HepG2 (cell line): Measurements from ENCODE around the gene TMEM258. TPM values are rescaled to one million over a fixed set of nuclear protein-coding genes. Genes with fewer than 3 reads are reported as not detected.
A peak's percentile ranks its signal among the peaks of the same experiment; 100 is the strongest.

Experiments
- CHD2 ChIP-seq: IDR thresholded peaks from 2 replicates; pipeline ENCODE4 v1.6.1; 2011; ENCODE audit warnings: low read depth, low read length, improper control_type of control experiment
- EED ChIP-seq: sonication (generic); formaldehyde crosslinking; IDR thresholded peaks from 2 replicates; pipeline ENCODE4 v1.5.0; 2020; ENCODE audit warnings: mild to moderate bottlenecking, missing genetic modification reagents
- ESRRA ChIP-seq: sonication (generic); formaldehyde crosslinking; IDR thresholded peaks from 2 replicates; pipeline ENCODE4 v1.5.1; 2020; ENCODE audit warnings: mild to moderate bottlenecking, low read depth, missing genetic modification reagents
- KDM3A ChIP-seq: IDR thresholded peaks from 2 replicates; pipeline ENCODE4 v1.6.1; 2018; ENCODE audit warnings: low read depth, missing compliant biosample characterization
- NFKB2 ChIP-seq: sonication (generic); formaldehyde crosslinking; IDR thresholded peaks from 2 replicates; pipeline ENCODE4 v1.4.0; 2020; ENCODE audit warnings: missing genetic modification reagents, borderline replicate concordance
- NR2F1 ChIP-seq, 2 experiments: fragments of 450-650 bp in 1 of 2; formaldehyde crosslinking in 1 of 2; IDR thresholded peaks; 2 replicates each; pipeline versions ENCODE4 v1.5.0 to v1.6.1; 2016 to 2020; ENCODE audit warnings: mild to moderate bottlenecking in 1 of 2, missing compliant biosample characterization in 1 of 2, missing genetic modification reagents in 1 of 2, moderate library complexity in 1 of 2
- SIN3B ChIP-seq: fragments of 150-350 bp; IDR thresholded peaks from 2 replicates; pipeline ENCODE4 v1.6.1; 2014; ENCODE audit warnings: low read length
- STAT5B ChIP-seq: sonication (generic); formaldehyde crosslinking; IDR thresholded peaks from 2 replicates; pipeline ENCODE4 v1.4.0; 2020; ENCODE audit warnings: missing genetic modification reagents
- TBX2 ChIP-seq: sonication (generic); formaldehyde crosslinking; IDR thresholded peaks from 2 replicates; pipeline ENCODE4 v1.5.0; 2020; ENCODE audit warnings: missing genetic modification reagents, mild to moderate bottlenecking, borderline replicate concordance
- ZNF205 ChIP-seq: IDR thresholded peaks from 2 replicates; pipeline ENCODE4 v1.6.1; 2018; ENCODE audit warnings: missing biosample characterization, missing genetic modification reagents
- ZNF260 ChIP-seq: sonication (generic); formaldehyde crosslinking; IDR thresholded peaks from 2 replicates; pipeline ENCODE4 v1.4.0; 2020; ENCODE audit warnings: missing genetic modification reagents, low read depth, mild to moderate bottlenecking, borderline replicate concordance
- ZNF788 ChIP-seq: sonication (generic); formaldehyde crosslinking; IDR thresholded peaks from 2 replicates; pipeline ENCODE4 v1.5.0; 2020; ENCODE audit warnings: mild to moderate bottlenecking, missing genetic modification reagents, borderline replicate concordance
- polyA plus RNA-seq, 8 experiments: library from polyadenylated mRNA; depleted of rRNA in 3 of 8; stranded (reverse) in 7 of 8; unstranded in 1 of 8; fragments of >200 nt; fragmentation: Illumina TruSeq in 4 of 8; extraction: Trizol in 4 of 8; gene quantifications; 2 replicates each; pipeline versions ENCODE4 v1.2.1 to v1.2.3, GENCODE V29; 2011 to 2016; ENCODE audit warnings: low read depth in 4 of 8, missing spikeins in 1 of 8, mixed read lengths in 1 of 8; ENCODE audit not compliant: insufficient read depth in 1 of 8
- total RNA-seq, 5 experiments: library from RNA; depleted of rRNA; stranded (reverse); fragments of >200 nt; fragmentation: Illumina TruSeq; extraction: Trizol; gene quantifications; 2 replicates each; pipeline ENCODE4 v1.2.3, GENCODE V29; 2016; ENCODE audit warnings: low read depth in 1 of 5
- TF ChIP-seq, protein P1 (sequence below): sonication (generic); formaldehyde crosslinking; IDR thresholded peaks from 2 replicates; pipeline ENCODE4 v1.4.0; 2020; ENCODE audit warnings: mild to moderate bottlenecking, low read depth, missing genetic modification reagents
- TF ChIP-seq, protein P2 (sequence below): sonication (generic); formaldehyde crosslinking; IDR thresholded peaks from 2 replicates; pipeline ENCODE4 v1.8.0; 2022; ENCODE audit warnings: missing genetic modification reagents, mild to moderate bottlenecking, moderate library complexity, borderline replicate concordance
- TF ChIP-seq, protein P3 (sequence below): sonication (generic); formaldehyde crosslinking; conservative IDR thresholded peaks from 2 replicates; pipeline ENCODE4 v1.4.0; 2020; ENCODE audit warnings: missing genetic modification reagents
- TF ChIP-seq, protein P4 (sequence below): sonication (generic); formaldehyde crosslinking; IDR thresholded peaks from 2 replicates; pipeline ENCODE4 v1.9.0; 2021; ENCODE audit warnings: missing genetic modification reagents, borderline replicate concordance
- TF ChIP-seq, protein P5 (sequence below): sonication (generic); formaldehyde crosslinking; IDR thresholded peaks from 2 replicates; pipeline ENCODE4 v1.5.0; 2020; ENCODE audit warnings: missing genetic modification reagents

The TMEM258 gene
- total and polyA plus RNA-seq, 2 of the 13 experiments (the other 11 are each of a cell fraction or from before 2014, with no cell fraction given): 175 to 424 TPM

DNA sequence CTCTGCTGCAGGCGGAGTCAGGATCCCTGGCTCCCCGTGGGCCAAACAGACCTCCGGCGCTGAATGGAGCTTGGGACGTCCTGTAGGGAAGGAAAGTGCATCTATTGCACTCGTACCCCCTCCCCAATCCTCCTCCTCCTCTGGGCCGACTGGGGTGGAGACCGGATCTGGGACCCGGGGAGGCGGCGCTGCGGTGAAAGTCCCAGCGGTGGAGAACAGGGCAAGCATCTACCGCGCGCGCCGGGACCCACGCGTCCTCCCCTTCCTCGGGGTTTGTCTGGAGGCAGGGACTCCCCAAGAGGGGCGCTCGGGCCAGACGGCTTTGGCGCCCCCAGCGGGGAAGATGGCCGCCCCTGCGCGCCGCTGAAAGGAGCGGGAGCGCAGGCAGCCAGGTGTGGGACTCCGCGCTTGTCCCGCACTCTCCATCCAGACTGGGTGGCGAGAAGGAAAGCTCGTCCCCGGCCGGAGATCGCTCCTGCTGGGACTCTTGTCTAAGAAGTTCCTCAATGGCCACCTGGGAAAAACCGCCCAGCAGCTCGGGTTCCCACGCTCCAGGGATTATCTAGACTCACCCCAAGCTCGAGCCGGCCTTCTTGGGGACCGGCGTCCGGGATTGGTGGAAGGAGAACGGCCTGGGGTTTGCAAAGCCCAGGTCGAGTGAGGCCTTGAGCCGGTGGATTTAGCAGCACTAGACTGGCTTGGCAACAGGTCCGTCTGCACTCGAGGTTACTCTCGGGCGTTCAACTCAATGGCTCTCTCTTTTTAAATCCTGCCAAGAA is 36.4 kb upstream of the TMEM258 start (continued):
- TF ChIP-seq CHD2 (no peak), ZNF260 (CRISPR knock-in tag) (no peak), SIN3B (no peak), ESRRA (CRISPR knock-in tag) (no peak), ZNF205 (no peak), ZNF788 (no peak; the same call in 1 of the 2 replicates), NFKB2 (CRISPR knock-in tag) (no peak), NR2F1 (CRISPR knock-in tag; IDR thresholded peaks at IDR 0.05) (no peak), KDM3A (CRISPR knock-in tag) (no peak), EED (CRISPR knock-in tag) (peak; percentile 44; the same call in 1 of the 2 replicates), STAT5B (CRISPR knock-in tag) (no peak), TBX2 (CRISPR knock-in tag) (no peak)
- TF ChIP-seq, protein P1, sequence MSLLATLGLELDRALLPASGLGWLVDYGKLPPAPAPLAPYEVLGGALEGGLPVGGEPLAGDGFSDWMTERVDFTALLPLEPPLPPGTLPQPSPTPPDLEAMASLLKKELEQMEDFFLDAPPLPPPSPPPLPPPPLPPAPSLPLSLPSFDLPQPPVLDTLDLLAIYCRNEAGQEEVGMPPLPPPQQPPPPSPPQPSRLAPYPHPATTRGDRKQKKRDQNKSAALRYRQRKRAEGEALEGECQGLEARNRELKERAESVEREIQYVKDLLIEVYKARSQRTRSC (CRISPR knock-in tag): no peak
- TF ChIP-seq, protein P2, sequence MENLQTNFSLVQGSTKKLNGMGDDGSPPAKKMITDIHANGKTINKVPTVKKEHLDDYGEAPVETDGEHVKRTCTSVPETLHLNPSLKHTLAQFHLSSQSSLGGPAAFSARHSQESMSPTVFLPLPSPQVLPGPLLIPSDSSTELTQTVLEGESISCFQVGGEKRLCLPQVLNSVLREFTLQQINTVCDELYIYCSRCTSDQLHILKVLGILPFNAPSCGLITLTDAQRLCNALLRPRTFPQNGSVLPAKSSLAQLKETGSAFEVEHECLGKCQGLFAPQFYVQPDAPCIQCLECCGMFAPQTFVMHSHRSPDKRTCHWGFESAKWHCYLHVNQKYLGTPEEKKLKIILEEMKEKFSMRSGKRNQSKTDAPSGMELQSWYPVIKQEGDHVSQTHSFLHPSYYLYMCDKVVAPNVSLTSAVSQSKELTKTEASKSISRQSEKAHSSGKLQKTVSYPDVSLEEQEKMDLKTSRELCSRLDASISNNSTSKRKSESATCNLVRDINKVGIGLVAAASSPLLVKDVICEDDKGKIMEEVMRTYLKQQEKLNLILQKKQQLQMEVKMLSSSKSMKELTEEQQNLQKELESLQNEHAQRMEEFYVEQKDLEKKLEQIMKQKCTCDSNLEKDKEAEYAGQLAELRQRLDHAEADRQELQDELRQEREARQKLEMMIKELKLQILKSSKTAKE: no peak
- TF ChIP-seq, protein P3, sequence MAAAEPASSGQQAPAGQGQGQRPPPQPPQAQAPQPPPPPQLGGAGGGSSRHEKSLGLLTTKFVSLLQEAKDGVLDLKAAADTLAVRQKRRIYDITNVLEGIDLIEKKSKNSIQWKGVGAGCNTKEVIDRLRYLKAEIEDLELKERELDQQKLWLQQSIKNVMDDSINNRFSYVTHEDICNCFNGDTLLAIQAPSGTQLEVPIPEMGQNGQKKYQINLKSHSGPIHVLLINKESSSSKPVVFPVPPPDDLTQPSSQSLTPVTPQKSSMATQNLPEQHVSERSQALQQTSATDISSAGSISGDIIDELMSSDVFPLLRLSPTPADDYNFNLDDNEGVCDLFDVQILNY (CRISPR knock-in tag): no peak
- TF ChIP-seq, protein P4, sequence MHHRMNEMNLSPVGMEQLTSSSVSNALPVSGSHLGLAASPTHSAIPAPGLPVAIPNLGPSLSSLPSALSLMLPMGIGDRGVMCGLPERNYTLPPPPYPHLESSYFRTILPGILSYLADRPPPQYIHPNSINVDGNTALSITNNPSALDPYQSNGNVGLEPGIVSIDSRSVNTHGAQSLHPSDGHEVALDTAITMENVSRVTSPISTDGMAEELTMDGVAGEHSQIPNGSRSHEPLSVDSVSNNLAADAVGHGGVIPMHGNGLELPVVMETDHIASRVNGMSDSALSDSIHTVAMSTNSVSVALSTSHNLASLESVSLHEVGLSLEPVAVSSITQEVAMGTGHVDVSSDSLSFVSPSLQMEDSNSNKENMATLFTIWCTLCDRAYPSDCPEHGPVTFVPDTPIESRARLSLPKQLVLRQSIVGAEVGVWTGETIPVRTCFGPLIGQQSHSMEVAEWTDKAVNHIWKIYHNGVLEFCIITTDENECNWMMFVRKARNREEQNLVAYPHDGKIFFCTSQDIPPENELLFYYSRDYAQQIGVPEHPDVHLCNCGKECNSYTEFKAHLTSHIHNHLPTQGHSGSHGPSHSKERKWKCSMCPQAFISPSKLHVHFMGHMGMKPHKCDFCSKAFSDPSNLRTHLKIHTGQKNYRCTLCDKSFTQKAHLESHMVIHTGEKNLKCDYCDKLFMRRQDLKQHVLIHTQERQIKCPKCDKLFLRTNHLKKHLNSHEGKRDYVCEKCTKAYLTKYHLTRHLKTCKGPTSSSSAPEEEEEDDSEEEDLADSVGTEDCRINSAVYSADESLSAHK (CRISPR knock-in tag): no peak
- TF ChIP-seq, protein P5, sequence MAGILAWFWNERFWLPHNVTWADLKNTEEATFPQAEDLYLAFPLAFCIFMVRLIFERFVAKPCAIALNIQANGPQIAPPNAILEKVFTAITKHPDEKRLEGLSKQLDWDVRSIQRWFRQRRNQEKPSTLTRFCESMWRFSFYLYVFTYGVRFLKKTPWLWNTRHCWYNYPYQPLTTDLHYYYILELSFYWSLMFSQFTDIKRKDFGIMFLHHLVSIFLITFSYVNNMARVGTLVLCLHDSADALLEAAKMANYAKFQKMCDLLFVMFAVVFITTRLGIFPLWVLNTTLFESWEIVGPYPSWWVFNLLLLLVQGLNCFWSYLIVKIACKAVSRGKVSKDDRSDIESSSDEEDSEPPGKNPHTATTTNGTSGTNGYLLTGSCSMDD (CRISPR knock-in tag): no peak
